GM13976 (cell line): ENCODE data around the gene TJP1.

Experiments
- DNase-seq: peaks from one replicate; pipeline ENCODE4 v3.0.0; 2012; ENCODE audit warnings: low spot score
- in situ Hi-C: fragments of 300-500 bp; cut with MboI; formaldehyde crosslinking; loops from one replicate; pipeline ENCODE4 v1.12.0; 2022; ENCODE audit warnings: low sequenced_read_pairs, mixed read lengths, inconsistent platforms; ENCODE audit not compliant: unreplicated experiment
- TF ChIP-seq, protein P1 (sequence below): IDR thresholded peaks from 2 replicates; pipeline ENCODE4 v1.5.1; 2012; ENCODE audit warnings: borderline replicate concordance, mild to moderate bottlenecking; ENCODE audit not compliant: insufficient read depth; ENCODE audit errors: extremely low read depth, missing control alignments, control extremely low read depth

TJP1 gene

DNA sequence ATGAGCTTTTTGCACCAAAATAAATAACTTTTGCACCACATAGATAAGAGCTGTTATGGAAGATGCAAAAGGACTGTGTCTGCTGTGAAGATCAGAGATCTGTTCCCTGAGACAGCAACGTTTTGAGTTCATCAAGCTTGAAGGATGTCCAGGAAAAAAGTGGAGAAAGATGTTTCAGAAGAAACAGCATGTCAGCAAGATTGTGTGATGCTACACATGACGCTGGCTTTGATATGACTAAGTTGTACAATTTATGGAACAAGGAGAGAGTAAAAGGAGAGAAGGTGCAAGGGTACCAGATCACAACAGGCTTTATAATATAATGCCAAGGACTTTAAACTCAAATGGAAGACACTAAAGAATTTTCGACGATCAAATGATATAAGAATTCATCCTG, 16.6 kb downstream of the TJP1 start:
- in situ Hi-C loops: no loop called here
- no peak for DNase-seq
- TF ChIP-seq, protein P1, sequence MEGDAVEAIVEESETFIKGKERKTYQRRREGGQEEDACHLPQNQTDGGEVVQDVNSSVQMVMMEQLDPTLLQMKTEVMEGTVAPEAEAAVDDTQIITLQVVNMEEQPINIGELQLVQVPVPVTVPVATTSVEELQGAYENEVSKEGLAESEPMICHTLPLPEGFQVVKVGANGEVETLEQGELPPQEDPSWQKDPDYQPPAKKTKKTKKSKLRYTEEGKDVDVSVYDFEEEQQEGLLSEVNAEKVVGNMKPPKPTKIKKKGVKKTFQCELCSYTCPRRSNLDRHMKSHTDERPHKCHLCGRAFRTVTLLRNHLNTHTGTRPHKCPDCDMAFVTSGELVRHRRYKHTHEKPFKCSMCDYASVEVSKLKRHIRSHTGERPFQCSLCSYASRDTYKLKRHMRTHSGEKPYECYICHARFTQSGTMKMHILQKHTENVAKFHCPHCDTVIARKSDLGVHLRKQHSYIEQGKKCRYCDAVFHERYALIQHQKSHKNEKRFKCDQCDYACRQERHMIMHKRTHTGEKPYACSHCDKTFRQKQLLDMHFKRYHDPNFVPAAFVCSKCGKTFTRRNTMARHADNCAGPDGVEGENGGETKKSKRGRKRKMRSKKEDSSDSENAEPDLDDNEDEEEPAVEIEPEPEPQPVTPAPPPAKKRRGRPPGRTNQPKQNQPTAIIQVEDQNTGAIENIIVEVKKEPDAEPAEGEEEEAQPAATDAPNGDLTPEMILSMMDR: no peak

DNA sequence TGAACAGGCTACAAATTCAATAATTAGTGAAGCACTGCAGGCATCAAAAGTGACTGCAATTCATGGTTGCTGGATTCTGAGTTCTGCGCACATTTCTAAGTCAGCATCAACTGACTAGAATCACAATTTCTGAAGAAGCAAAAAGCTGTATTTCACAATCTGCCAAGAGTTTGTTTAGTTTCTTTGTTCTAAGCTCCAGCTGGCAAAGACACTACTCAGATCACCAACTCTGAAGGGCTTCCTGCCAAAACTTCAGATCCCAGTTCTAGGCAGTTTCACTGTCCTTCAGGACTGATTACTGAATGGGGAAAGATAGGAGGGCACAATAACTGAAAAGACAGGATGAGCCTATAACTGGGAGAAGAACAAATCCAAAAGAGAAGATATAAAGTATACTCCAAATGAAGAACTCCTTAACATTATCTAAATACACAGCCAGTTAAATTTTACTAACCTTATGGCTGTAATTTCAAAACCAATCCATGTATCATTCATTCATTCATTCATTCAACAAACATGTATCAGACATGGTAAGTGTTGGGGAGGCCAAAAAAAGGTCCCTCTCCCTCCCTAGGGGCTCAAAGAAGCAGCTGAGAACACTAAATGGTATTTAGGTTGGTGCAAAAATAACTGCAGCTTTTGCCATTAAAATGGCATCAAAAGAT, 17.1 kb downstream of the TJP1 start:
- in situ Hi-C loops: no loop called here
- no peak for DNase-seq
- TF ChIP-seq, protein P1: no peak

DNA sequence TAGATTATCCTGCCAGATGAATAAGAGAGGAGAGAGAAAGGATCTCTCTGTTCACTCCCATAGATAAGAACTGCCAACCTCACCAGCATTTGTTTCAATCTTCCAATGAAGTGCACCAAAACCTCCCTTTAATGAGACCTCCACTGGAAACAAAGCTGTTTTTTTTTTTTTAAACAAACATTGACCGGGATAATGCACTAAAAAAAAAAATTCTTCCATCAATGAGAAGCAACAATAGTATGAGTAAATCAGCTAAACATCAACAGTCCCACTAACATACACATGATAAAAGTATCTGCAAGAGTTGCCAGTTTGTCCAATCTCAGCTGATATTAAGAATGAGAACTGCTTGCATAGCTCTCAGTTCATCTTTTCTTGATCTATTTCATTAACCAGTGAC, 19.9 kb downstream of the TJP1 start:
- in situ Hi-C loops: no loop called here
- no peak for DNase-seq
- TF ChIP-seq, protein P1: no peak

DNA sequence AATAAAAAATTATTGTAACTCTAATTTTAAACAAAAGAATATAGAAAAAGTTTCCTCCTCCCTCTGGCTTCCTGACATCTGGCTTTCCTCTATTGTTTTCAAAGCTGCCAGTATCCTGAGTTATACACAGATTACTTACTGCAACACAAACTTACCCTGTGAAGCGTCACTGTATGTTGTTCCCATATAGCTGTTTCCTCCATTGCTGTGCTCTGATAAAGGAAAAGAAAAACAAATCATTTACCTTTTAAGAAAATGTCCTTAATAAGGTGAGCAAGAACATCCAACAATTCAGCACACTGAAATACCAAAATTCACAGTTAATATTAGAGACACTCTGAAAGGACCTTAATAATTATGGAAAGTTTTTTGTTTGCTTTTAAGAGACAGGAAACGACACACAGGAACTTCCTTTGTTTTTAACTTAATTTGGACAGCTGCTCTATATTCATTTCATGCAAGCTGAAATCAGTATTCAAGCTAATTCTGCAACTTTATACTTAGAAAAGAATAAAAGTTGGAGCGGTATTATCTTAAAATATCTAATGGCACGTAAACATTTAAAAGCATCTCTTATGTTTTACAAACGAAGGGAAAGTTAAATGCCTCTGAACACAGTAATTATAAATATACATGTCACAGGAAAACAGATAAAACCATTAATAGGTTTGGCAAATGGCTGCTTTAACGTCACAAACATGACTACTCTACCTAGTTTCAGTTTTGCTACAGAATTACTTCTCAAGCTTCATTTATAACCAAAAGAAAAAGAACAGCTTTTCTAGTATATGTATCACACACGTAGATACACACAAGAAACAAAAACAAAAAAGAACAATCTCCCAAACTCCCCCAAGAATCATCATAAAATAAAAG, 21.5 kb downstream of the TJP1 start:
- TF ChIP-seq, protein P1: no peak
- in situ Hi-C loops: no loop called here
- DNase-seq: no peak

DNA sequence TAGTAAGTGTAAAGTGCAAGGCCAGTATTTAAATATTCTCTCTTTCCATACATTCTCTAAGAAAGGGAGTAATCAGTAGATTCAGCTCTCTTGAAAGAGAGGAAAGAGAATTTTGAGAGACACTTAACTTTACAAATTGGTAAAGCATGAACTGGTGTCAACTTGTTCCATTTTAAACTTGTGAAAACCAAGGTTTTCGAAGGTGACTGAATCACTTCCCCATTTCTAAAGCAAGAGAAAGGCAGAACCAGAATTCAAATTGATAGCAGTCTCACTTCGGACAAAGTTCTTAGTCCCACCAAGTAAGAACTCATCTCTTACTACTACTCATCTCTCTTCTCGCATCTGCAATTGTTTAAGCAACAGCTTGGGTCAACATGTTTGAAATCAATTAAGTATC, 22.4 kb downstream of the TJP1 start:
- DNase-seq: no peak
- in situ Hi-C loops: no loop called here

DNA sequence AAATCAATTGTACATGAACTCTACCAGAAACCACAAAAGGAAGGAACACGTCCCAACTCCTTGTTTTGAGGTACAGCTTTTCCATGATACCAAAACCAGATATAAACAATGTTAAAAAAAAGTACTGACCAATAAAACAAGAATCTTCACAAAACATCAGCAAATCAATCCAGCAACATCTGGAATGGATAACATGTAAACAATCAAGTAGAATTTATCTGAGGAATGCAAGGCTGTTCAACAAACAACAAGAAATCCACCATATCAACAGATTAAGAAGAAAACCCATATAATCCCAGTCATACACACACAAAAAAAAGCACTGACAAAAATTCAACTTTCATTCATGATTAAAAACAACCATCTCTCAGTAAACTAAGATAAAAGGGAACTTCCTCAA, 26.7 kb downstream of the TJP1 start:
- TF ChIP-seq, protein P1: no peak
- DNase-seq: no peak
- in situ Hi-C loops: no loop called here

More for the DNA sequence above, 22.4 kb downstream of the TJP1 start:
- TF ChIP-seq, protein P1: no peak
